ENCODE measurements around the gene MGMT.

MGMT gene

GRCh38 chr10:129771024-129771423, 304.0 kb downstream of the MGMT start:
- Histone ChIP-seq H3K36me3 (ENCODE audit: insufficient read depth, low read length) (peaks cover 24% of the 10 kb centered on the region), H3K4me2 (ENCODE audit: insufficient read depth, low read length) (no peak overlapping the region), H3K4me1 (ENCODE audit: insufficient read depth, low read length) (no peaks in the 10 kb centered on the region), H3K9ac (ENCODE audit: low read depth, low read length) (no peak overlapping the region), H3K9me3 (ENCODE audit: insufficient read depth, low read length, severe bottlenecking) (no peaks in the 10 kb centered on the region), H2AFZ (ENCODE audit: low read depth, low read length) (no peak overlapping the region), H3K79me2 (ENCODE audit: insufficient read depth, low read length) (no peaks in the 10 kb centered on the region), H4K20me1 (ENCODE audit: insufficient read depth, low read length) (no peaks in the 10 kb centered on the region), H3K27me3 (ENCODE audit: insufficient read depth, low read length, poor library complexity) (no peaks in the 10 kb centered on the region), H3K27ac (ENCODE audit: low read length) (no peak overlapping the region), H3K4me3 (ENCODE audit: low read depth in 1 of 2, low read length in 2 of 2) (no peak overlapping the region)
- ATAC-seq (ENCODE audit: insufficient read depth, low read depth): no peak
- TF ChIP-seq EZH2 (IDR thresholded peaks at IDR 0.05; ENCODE audit: borderline replicate concordance, low read depth, low read length, severe bottlenecking): no peak
- no peak for TF ChIP-seq CTCF (IDR thresholded peaks at IDR 0.05; ENCODE audit: borderline replicate concordance, extremely low read depth, low read length, poor library complexity, severe bottlenecking)
- DNase-seq: no peak

- no peak overlapping the region for H3K9ac ChIP-seq (ENCODE audit: low read depth, low read length)
- H4K20me1 ChIP-seq (ENCODE audit: insufficient read depth, low read length): no peaks in the 10 kb centered on the region
- no peak overlapping the region for H3K27ac ChIP-seq (ENCODE audit: low read length)
- H3K4me3 ChIP-seq (ENCODE audit: low read depth in 1 of 2, low read length in 2 of 2): no peak overlapping the region
- no peaks in the 10 kb centered on the region for H3K4me1 ChIP-seq (ENCODE audit: insufficient read depth, low read length)
- H3K9me3 ChIP-seq (ENCODE audit: insufficient read depth, low read length, severe bottlenecking): no peaks in the 10 kb centered on the region
- H3K4me2 ChIP-seq (ENCODE audit: insufficient read depth, low read length): no peak overlapping the region
- H2AFZ ChIP-seq (ENCODE audit: low read depth, low read length): no peak overlapping the region
- peaks cover 22% of the 10 kb centered on the region for H3K36me3 ChIP-seq (ENCODE audit: insufficient read depth, low read length)
- no peak for TF ChIP-seq EZH2 (IDR thresholded peaks at IDR 0.05; ENCODE audit: borderline replicate concordance, low read depth, low read length, severe bottlenecking)
- DNase-seq: no peak
- no peaks in the 10 kb centered on the region for H3K79me2 ChIP-seq (ENCODE audit: insufficient read depth, low read length)
- ATAC-seq (ENCODE audit: insufficient read depth, low read depth): no peak
- no peaks in the 10 kb centered on the region for H3K27me3 ChIP-seq (ENCODE audit: insufficient read depth, low read length, poor library complexity)
These were observed 304.5 kb downstream of the MGMT start for GRCh38 chr10:129771576-129771975.

- no peaks in the 10 kb centered on the region for H4K20me1 ChIP-seq (ENCODE audit: insufficient read depth, low read length)
- H2AFZ ChIP-seq (ENCODE audit: low read depth, low read length): no peak overlapping the region
- no peaks in the 10 kb centered on the region for H3K4me1 ChIP-seq (ENCODE audit: insufficient read depth, low read length)
- H3K9ac ChIP-seq (ENCODE audit: low read depth, low read length): no peak overlapping the region
- TF ChIP-seq EZH2 (IDR thresholded peaks at IDR 0.05; ENCODE audit: borderline replicate concordance, low read depth, low read length, severe bottlenecking) (no peak), CTCF (IDR thresholded peaks at IDR 0.05; ENCODE audit: borderline replicate concordance, extremely low read depth, low read length, poor library complexity, severe bottlenecking) (no peak)
- no peak overlapping the region for H3K4me3 ChIP-seq (ENCODE audit: low read depth in 1 of 2, low read length in 2 of 2)
- peaks cover 18% of the 10 kb centered on the region for H3K36me3 ChIP-seq (ENCODE audit: insufficient read depth, low read length)
- H3K27ac ChIP-seq (ENCODE audit: low read length): no peak overlapping the region
- DNase-seq: no peak
- ATAC-seq (ENCODE audit: insufficient read depth, low read depth): no peak
- H3K27me3 ChIP-seq (ENCODE audit: insufficient read depth, low read length, poor library complexity): no peaks in the 10 kb centered on the region
- H3K4me2 ChIP-seq (ENCODE audit: insufficient read depth, low read length): no peak overlapping the region
- H3K79me2 ChIP-seq (ENCODE audit: insufficient read depth, low read length): no peaks in the 10 kb centered on the region
- no peaks in the 10 kb centered on the region for H3K9me3 ChIP-seq (ENCODE audit: insufficient read depth, low read length, severe bottlenecking)
These were observed 305.0 kb downstream of the MGMT start for GRCh38 chr10:129771991-129772431.

GRCh38 chr10:129772468-129773358, 305.7 kb downstream of the MGMT start:
- H3K79me2 ChIP-seq (ENCODE audit: insufficient read depth, low read length): no peaks in the 10 kb centered on the region
- no peaks in the 10 kb centered on the region for H3K4me1 ChIP-seq (ENCODE audit: insufficient read depth, low read length)
- no peak overlapping the region for H3K4me2 ChIP-seq (ENCODE audit: insufficient read depth, low read length)
- H3K9ac ChIP-seq (ENCODE audit: low read depth, low read length): no peak overlapping the region
- ATAC-seq (ENCODE audit: insufficient read depth, low read depth) (no peak), DNase-seq (no peak)
- H3K36me3 ChIP-seq (ENCODE audit: insufficient read depth, low read length): peaks cover 13% of the 10 kb centered on the region
- H3K4me3 ChIP-seq (ENCODE audit: low read depth in 1 of 2, low read length in 2 of 2): no peak overlapping the region
- no peaks in the 10 kb centered on the region for H4K20me1 ChIP-seq (ENCODE audit: insufficient read depth, low read length)
- no peak overlapping the region for H2AFZ ChIP-seq (ENCODE audit: low read depth, low read length)
- H3K27ac ChIP-seq (ENCODE audit: low read length): no peak overlapping the region
- H3K27me3 ChIP-seq (ENCODE audit: insufficient read depth, low read length, poor library complexity): no peaks in the 10 kb centered on the region
- H3K9me3 ChIP-seq (ENCODE audit: insufficient read depth, low read length, severe bottlenecking): no peaks in the 10 kb centered on the region
- no peak for TF ChIP-seq EZH2 (IDR thresholded peaks at IDR 0.05; ENCODE audit: borderline replicate concordance, low read depth, low read length, severe bottlenecking)
- TF ChIP-seq CTCF (IDR thresholded peaks at IDR 0.05; ENCODE audit: borderline replicate concordance, extremely low read depth, low read length, poor library complexity, severe bottlenecking): no peak
